C4-2B (cell line): ENCODE measurements around the gene LCN12.

Experiments
- H3K27ac ChIP-seq: fragments of 450-650 bp; 2 replicates; pipeline ENCODE4 v1.5.1; 2017
- ZFX ChIP-seq: fragments of 450-650 bp; IDR thresholded peaks from 2 replicates; pipeline ENCODE4 v1.6.1; 2017
- TF ChIP-seq, protein P1 (sequence below): fragments of 450-650 bp; conservative IDR thresholded peaks from 2 replicates; pipeline ENCODE4 v1.5.1; 2017; ENCODE audit warnings: mild to moderate bottlenecking

LCN12 gene

DNA sequence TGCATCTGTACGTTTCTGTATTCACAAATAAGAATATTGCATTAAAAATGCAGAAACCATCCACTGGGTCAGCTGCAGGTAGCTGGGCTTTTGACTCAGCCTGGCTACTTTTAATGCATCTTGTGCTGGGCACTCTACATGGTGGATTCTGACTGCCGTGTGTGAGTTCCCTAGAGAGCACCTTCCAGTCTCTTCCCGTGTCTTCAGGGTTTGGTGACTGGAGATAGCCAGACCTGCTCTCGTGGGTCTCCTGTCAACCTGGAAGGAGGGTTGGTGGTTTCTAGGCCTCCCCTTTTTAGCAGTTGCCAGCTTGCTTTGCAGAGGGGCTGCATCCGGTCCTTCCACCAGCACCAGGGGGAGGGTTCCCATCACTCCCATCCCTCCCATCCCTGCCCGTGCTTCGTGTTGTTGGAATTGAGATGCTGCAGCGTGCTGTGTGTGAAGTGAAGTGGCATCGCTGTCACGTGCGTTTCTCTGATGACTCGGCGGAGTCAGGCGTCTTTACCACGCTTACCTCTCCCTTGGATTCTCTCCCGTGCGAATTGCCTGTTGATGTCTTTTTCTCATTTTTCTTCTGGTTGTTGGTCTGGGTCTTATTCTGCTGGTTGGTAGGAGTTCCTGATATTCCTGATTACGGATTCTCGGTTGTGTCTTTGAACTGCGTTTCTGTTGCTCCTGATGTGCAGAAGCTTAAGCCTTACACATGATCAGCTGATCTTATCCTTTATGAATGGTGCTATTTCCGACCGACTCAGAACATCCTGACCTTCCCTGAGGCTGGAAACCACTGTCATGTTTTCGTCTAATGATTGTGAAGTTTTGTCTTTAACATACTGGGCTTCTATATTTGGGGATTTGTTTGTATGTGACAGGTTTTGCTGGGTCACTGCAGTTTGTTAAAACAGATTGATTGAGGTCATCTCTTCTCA is 24.5 kb upstream of the LCN12 start:
- TF ChIP-seq ZFX: no peak
- TF ChIP-seq, protein P1, sequence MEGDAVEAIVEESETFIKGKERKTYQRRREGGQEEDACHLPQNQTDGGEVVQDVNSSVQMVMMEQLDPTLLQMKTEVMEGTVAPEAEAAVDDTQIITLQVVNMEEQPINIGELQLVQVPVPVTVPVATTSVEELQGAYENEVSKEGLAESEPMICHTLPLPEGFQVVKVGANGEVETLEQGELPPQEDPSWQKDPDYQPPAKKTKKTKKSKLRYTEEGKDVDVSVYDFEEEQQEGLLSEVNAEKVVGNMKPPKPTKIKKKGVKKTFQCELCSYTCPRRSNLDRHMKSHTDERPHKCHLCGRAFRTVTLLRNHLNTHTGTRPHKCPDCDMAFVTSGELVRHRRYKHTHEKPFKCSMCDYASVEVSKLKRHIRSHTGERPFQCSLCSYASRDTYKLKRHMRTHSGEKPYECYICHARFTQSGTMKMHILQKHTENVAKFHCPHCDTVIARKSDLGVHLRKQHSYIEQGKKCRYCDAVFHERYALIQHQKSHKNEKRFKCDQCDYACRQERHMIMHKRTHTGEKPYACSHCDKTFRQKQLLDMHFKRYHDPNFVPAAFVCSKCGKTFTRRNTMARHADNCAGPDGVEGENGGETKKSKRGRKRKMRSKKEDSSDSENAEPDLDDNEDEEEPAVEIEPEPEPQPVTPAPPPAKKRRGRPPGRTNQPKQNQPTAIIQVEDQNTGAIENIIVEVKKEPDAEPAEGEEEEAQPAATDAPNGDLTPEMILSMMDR: no peak
- no peak overlapping the region for H3K27ac ChIP-seq

DNA sequence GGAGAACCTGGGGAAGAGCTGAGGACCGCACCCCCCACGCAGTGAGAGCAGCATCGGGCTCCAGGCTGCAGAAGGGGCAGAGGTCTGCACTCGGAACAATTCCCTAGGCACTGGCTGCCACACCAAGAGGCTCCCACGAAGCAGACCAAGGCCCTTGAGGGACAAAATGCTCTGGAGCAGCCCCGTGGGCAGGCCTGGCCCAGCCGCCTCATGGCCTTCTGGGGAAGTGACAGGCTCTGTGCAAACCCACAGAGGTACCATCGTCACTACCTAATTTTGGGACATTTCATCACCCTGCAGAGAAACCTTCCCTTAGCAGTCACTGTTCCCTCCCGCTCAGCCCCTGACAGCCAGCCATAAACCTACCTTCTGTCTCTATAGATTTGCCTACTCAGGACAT is 23.5 kb upstream of the LCN12 start:
- H3K27ac ChIP-seq: no peak overlapping the region
- no peak for TF ChIP-seq ZFX
- TF ChIP-seq, protein P1: no peak

DNA sequence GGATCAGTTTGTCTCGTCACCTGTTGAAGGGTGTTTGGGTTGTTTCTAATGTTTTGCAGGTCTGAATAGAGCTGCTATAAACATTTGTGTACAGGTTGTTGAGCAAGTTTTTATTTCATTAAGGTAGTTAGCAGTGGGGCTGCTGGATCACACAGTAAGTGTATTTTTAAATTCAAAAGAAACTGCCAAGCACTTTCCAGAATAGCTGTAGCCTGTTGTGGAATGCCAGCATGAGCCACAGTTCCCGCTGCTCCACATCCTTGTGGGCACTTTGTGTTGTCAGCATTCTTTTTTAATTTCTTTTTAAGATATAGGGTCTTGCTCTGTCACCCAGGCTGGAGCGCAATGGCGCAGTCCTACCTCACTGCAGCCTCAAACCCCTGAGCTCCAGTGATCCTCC is 22.1 kb upstream of the LCN12 start:
- no peak for TF ChIP-seq ZFX
- TF ChIP-seq, protein P1: no peak
- H3K27ac ChIP-seq: no peak overlapping the region

DNA sequence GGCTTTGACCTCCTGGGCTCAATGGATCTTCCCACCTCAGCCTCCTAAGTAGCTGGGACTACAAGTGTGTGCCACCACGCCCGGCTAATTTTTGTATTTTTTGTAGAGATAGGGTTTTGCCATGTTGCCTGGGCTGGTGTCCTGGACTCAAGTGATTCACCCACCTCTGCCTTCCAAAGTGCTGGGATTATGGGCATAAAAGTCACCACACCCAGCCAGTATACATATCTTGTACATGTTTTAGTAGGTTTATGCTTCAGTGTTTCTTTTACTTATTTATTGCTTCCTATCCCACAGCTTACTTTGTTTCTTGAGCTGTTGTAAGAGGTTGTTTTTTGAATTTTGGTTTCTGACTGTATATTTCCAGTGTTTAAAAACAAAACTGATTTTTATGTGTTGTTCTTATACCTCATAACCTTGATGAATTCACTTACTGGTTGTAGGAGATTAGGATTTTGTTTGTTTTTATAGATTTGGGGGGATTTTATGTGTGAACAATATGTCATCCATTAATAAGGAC is 20.4 kb upstream of the LCN12 start:
- TF ChIP-seq, protein P1: no peak
- no peak for TF ChIP-seq ZFX
- no peak overlapping the region for H3K27ac ChIP-seq

DNA sequence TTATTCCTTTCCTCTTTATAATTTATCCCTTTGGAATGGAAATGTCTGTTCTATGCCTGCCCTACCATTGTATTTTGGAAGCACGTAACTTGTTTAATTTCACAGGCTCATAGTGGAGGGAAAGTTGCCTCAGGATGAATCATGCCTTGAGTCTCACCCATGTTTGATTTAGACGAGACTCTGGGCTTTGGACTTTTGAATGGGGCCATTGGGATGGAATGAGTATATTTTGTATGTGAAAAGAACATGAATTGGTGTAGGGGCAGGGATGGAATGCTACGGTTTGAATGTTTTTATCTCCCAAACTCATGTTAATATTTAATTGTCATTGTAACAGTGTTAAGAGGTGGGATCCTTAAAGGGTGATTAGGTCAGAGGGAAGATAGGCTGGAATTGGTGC is 17.8 kb upstream of the LCN12 start:
- no peak overlapping the region for H3K27ac ChIP-seq
- TF ChIP-seq, protein P1: no peak

DNA sequence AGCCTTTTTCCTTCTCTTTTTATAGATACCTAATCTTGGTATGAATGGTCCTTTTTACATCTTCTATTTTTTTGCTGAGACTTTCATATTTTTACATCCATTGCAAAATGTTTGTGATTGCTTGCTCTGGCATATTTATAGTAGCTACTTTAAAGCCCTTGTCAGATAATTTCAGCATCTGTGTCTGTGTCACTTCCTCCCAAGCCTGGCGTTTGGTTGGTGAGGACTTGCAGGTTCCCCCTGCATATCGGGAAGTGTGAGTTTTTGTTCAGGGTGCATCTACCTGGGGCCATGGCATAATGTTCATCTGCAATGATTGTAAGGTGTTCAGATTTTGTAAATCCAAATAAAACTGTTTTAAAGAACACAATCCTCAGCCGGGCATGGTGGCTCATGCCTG is 16.4 kb upstream of the LCN12 start:
- no peak for TF ChIP-seq ZFX
- TF ChIP-seq, protein P1: no peak
- H3K27ac ChIP-seq: no peak overlapping the region

DNA sequence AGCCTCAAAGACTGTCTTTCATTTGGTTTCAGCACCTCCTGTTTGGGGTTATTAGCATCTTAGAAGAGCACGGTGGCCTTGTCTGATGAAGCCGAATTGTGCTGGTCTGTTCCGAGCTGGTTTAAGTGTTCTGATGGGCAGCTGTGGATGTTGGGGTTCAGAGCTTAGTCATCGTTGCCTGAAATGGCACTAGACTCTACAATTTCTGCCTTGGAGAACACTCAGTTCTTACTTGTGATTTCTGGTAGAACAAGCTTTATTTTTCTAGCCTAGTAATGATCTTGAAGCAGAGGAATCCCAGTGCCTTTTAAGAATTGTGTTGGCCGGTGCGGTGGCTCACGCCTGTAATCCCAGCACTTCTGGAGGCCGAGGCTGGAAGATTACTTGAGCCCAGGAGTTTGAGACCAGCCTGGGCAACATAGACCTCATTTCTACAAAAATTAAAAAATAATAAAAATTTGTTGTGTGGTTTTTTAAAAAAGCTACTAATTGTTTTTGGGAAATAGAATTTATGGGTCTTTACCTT is 15.4 kb upstream of the LCN12 start:
- TF ChIP-seq ZFX: no peak
- TF ChIP-seq, protein P1: no peak
- H3K27ac ChIP-seq: no peak overlapping the region
